HG03280 (cell line): Measurements from ENCODE around the gene NELFE.
A peak's percentile ranks its signal among the peaks of the same experiment; 100 is the strongest.
"Not testable (repeated sequence)": the region's sequence is repeated elsewhere in the genome, so short reads cannot be mapped to it uniquely, and the experiment has no call there.

ENCODE experiments used
- ATAC-seq: cut with Tn5 transposase; IDR thresholded peaks from one replicate; pipeline ENCODE4 v1.9.1; 2021; ENCODE audit warnings: mild to moderate bottlenecking, moderate library complexity; ENCODE audit not compliant: unreplicated experiment

The NELFE gene

GRCh38 chr6:31919624-31920303 is 39.0 kb downstream of the NELFE start:
- no peak for ATAC-seq

- no peak for ATAC-seq
These were observed 40.6 kb downstream of the NELFE start for GRCh38 chr6:31918069-31918720.

- no peak for ATAC-seq
These were observed 43.0 kb downstream of the NELFE start for GRCh38 chr6:31915756-31916155.

- no peak for ATAC-seq
These were observed 43.4 kb downstream of the NELFE start for GRCh38 chr6:31915351-31915750.

GRCh38 chr6:31911826-31912585 is 46.8 kb downstream of the NELFE start:
- no peak for ATAC-seq

- not testable (repeated sequence) for ATAC-seq
These were observed 49.5 kb downstream of the NELFE start for GRCh38 chr6:31909298-31909697.

GRCh38 chr6:31908791-31909190 is 50.0 kb downstream of the NELFE start:
- peak; percentile 83 for ATAC-seq

GRCh38 chr6:31908255-31908654 is 50.5 kb downstream of the NELFE start:
- not testable (repeated sequence) for ATAC-seq

- no peak for ATAC-seq
These were observed 51.5 kb downstream of the NELFE start for GRCh38 chr6:31907158-31907813.

- not testable (repeated sequence) for ATAC-seq
These were observed 52.0 kb downstream of the NELFE start for GRCh38 chr6:31906727-31907126.

GRCh38 chr6:31906122-31906521 is 52.6 kb downstream of the NELFE start:
- no peak for ATAC-seq

- no peak for ATAC-seq
These were observed 53.7 kb downstream of the NELFE start for GRCh38 chr6:31905041-31905440.

- ATAC-seq, result no peak
These were observed 54.8 kb downstream of the NELFE start for GRCh38 chr6:31903957-31904356.
